ENCODE data around the gene HIVEP3.
A peak's percentile ranks its signal among the peaks of the same experiment; 100 is the strongest.
"Not testable (repeated sequence)": the region's sequence is repeated elsewhere in the genome, so short reads cannot be mapped to it uniquely, and the experiment has no call there.

The HIVEP3 gene

DNA sequence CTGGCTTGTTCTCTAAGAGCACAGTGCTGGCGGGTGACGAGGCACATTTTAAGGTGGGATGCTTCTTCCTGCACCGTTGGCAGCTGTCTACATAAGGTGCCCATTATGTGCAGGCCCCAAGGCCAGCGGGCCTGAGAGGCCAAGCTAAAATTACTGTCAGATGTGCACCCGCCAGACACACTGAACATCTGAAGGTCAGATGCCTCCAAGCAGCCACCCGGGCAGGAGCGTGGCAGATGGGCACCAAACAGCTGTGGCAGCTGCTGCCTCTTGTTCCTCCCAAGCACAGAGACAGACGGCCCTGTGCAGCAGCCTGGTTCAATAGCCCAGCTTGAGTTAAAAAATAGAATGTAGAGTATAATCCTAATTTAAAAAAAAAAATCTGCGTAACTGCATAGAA lies 222.3 kb downstream of the HIVEP3 start:
- 86% methylated on average over 5 of the region's 9 CpGs for WGBS (ENCODE audit: insufficient coverage)
- POLR2A ChIA-PET: interaction anchor here (1.1 kb wide), 1 partner anchor 31 kb away, joined by 3 read pairs; no protein-coding TSS in a partner anchor
- H3K4me1 ChIP-seq (ENCODE audit: control extremely low read depth in 1 of 4, control insufficient read depth in 4 of 4, insufficient read depth in 4 of 4, low read length in 3 of 4): peaks cover 0 to 14% (median 10%) of the 10 kb centered on the region in 4 experiments
- H3K9me3 ChIP-seq (ENCODE audit: control extremely low read depth in 1 of 5, control insufficient read depth in 4 of 5, insufficient read depth in 2 of 5, low read depth in 1 of 5, low read length in 4 of 5): no peaks in the 10 kb centered on the region
- H3K36me3 ChIP-seq (ENCODE audit: control insufficient read depth in 4 of 4, insufficient read depth in 4 of 4, low read length in 3 of 4): no peaks in the 10 kb centered on the region
- no peak for DNase-seq
- H3K27ac ChIP-seq (ENCODE audit: insufficient read depth in 1 of 2, low read depth in 1 of 2, low read length in 2 of 2, poor library complexity in 1 of 2, severe bottlenecking in 2 of 2): no peak overlapping the region
- H3K27me3 ChIP-seq (replicated peaks in 2 of 5; ENCODE audit: control insufficient read depth in 4 of 5, insufficient read depth in 5 of 5, low read length in 4 of 5): no peaks in the 10 kb centered on the region
- CTCF ChIA-PET: interaction anchor here (0.9 to 1.8 kb wide), 3 partner anchors 13 to 31 kb away, joined by 3 read pairs; no protein-coding TSS in a partner anchor
- no peak overlapping the region for H3K4me3 ChIP-seq (ENCODE audit: control insufficient read depth in 1 of 7, extremely low read depth in 1 of 7, insufficient read depth in 4 of 7, low read depth in 2 of 7, low read length in 6 of 7)

DNA sequence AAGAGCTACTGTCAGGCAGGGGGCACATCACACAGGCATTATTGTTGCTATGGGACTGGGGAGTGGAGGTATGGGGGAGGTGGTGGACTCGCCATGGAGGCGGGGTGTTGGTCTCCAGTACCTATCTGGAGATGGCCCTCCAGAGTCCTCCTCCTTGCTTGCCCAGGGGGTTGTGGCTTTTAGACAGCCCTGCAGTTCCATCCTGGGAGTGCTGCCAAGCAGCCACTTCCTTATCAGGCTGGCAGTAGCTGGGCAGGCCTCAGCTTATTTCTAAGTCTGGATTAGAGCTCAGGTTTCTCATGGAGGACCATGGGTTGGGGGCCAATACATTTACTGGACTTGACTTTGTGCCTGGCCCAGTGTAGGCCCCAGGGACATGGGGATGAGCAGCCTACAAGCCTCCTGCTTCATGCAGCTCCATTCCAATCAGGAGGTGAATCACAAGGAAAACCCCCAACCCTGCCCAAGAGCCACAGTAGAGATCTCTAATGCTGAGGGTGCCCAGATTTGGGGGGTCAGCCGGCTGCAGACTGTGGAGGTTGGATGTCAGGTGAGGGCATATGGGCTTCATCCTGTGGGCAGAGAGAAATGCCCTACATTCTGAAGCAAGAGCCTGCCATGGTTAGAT lies 223.5 kb downstream of the HIVEP3 start:
- ChIA-PET CTCF (interaction anchor here (1.2 to 1.8 kb wide), 4 partner anchors 11 to 86 kb away, joined by 3 to 6 read pairs (median 3); no protein-coding TSS in a partner anchor), POLR2A (interaction anchor here (1.0 kb wide), 1 partner anchor 32 kb away, joined by 4 read pairs; no protein-coding TSS in a partner anchor)
- Histone ChIP-seq H3K9me3 (ENCODE audit: control extremely low read depth in 1 of 5, control insufficient read depth in 4 of 5, insufficient read depth in 2 of 5, low read depth in 1 of 5, low read length in 4 of 5) (no peaks in the 10 kb centered on the region), H3K4me1 (ENCODE audit: control extremely low read depth in 1 of 4, control insufficient read depth in 4 of 4, insufficient read depth in 4 of 4, low read length in 3 of 4) (peaks cover 0 to 14% (median 10%) of the 10 kb centered on the region in 4 experiments), H3K27me3 (replicated peaks in 2 of 5; ENCODE audit: control insufficient read depth in 4 of 5, insufficient read depth in 5 of 5, low read length in 4 of 5) (no peaks in the 10 kb centered on the region), H3K27ac (ENCODE audit: insufficient read depth in 1 of 2, low read depth in 1 of 2, low read length in 2 of 2, poor library complexity in 1 of 2, severe bottlenecking in 2 of 2) (no peak overlapping the region), H3K36me3 (ENCODE audit: control insufficient read depth in 4 of 4, insufficient read depth in 4 of 4, low read length in 3 of 4) (no peaks in the 10 kb centered on the region), H3K4me3 (ENCODE audit: control insufficient read depth in 1 of 7, extremely low read depth in 1 of 7, insufficient read depth in 4 of 7, low read depth in 2 of 7, low read length in 6 of 7) (no peak overlapping the region)
- 47% methylated on average over 3 of the region's 3 CpGs for WGBS (ENCODE audit: insufficient coverage)
- peak; percentile 46 to 81 (median 77) for DNase-seq

DNA sequence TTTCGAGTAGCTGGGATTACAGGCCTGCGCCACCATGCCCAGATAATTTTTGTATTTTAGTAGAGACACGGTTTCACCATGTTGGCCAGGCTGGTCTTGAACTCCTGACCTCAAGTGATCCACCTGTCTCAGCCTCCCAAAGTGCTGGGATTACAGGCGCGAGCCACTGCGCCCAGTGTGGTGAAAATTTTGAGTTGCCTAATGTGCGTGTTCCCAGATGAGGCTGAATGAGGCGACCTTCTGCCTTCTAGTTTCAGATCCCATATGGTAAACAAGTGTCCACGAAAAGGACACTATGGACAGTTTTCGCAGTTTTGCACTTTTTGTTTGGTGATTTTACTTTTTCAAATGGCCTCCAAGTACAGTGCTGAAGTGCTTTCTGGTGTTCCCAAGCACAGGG lies 226.8 kb downstream of the HIVEP3 start:
- WGBS (ENCODE audit: insufficient coverage): 95% methylated on average over 10 of the region's 10 CpGs
- H3K36me3 ChIP-seq (ENCODE audit: control insufficient read depth in 4 of 4, insufficient read depth in 4 of 4, low read length in 3 of 4); H3K27ac ChIP-seq (ENCODE audit: insufficient read depth in 1 of 2, low read depth in 1 of 2, low read length in 2 of 2, poor library complexity in 1 of 2, severe bottlenecking in 2 of 2); POLR2A ChIA-PET; CTCF ChIA-PET; H3K4me3 ChIP-seq (ENCODE audit: control insufficient read depth in 1 of 7, extremely low read depth in 1 of 7, insufficient read depth in 4 of 7, low read depth in 2 of 7, low read length in 6 of 7); DNase-seq; H3K9me3 ChIP-seq (ENCODE audit: control extremely low read depth in 1 of 5, control insufficient read depth in 4 of 5, insufficient read depth in 2 of 5, low read depth in 1 of 5, low read length in 4 of 5); H3K27me3 ChIP-seq (replicated peaks in 2 of 5; ENCODE audit: control insufficient read depth in 4 of 5, insufficient read depth in 5 of 5, low read length in 4 of 5): not testable (repeated sequence)
- H3K4me1 ChIP-seq (ENCODE audit: control extremely low read depth in 1 of 4, control insufficient read depth in 4 of 4, insufficient read depth in 4 of 4, low read length in 3 of 4): peaks cover 0 to 19% (median 10%) of the 10 kb centered on the region in 4 experiments

GRCh38 chr1:41691424-41691823 lies 227.3 kb downstream of the HIVEP3 start:
- H3K9me3 ChIP-seq (ENCODE audit: control extremely low read depth in 1 of 5, control insufficient read depth in 4 of 5, insufficient read depth in 2 of 5, low read depth in 1 of 5, low read length in 4 of 5): no peaks in the 10 kb centered on the region
- POLR2A ChIA-PET: no interaction called here
- H3K36me3 ChIP-seq (ENCODE audit: control insufficient read depth in 4 of 4, insufficient read depth in 4 of 4, low read length in 3 of 4): no peaks in the 10 kb centered on the region
- DNase-seq: no peak
- no peaks in the 10 kb centered on the region for H3K27me3 ChIP-seq (replicated peaks in 2 of 5; ENCODE audit: control insufficient read depth in 4 of 5, insufficient read depth in 5 of 5, low read length in 4 of 5)
- H3K27ac ChIP-seq (ENCODE audit: insufficient read depth in 1 of 2, low read depth in 1 of 2, low read length in 2 of 2, poor library complexity in 1 of 2, severe bottlenecking in 2 of 2): no peak overlapping the region
- no peak overlapping the region for H3K4me3 ChIP-seq (ENCODE audit: control insufficient read depth in 1 of 7, extremely low read depth in 1 of 7, insufficient read depth in 4 of 7, low read depth in 2 of 7, low read length in 6 of 7)
- H3K4me1 ChIP-seq (ENCODE audit: control extremely low read depth in 1 of 4, control insufficient read depth in 4 of 4, insufficient read depth in 4 of 4, low read length in 3 of 4): peaks cover 0 to 20% (median 10%) of the 10 kb centered on the region in 4 experiments
- WGBS (ENCODE audit: insufficient coverage): no CpG with 5 or more reads among the region's 2 CpGs
- CTCF ChIA-PET: no interaction called here

DNA sequence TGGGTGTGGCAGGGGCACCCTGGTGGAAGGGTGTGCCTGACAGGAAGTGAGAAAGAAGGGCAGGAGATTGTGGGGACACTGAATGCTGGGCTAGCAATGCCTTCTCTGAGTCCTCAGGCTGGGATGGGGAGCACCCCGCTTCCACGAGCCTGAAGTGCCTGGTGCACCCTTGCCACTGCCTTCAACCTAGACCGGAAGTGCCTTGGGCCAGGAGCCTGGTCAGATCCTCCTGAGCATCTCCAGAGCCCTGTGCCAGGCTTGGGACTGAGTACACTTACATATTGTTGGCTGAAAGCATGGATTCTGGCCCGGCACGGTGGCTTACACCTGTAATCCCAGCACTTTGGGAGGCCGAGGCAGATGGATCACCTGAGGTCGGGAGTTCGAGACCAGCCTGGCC lies 228.4 kb downstream of the HIVEP3 start:
- CTCF ChIA-PET: interaction anchor here (1.1 kb wide), 1 partner anchor 8 kb away, joined by 3 read pairs; no protein-coding TSS in a partner anchor
- WGBS (ENCODE audit: insufficient coverage): 98% methylated on average over 7 of the region's 8 CpGs
- no peak overlapping the region for H3K4me3 ChIP-seq (ENCODE audit: control insufficient read depth in 1 of 7, extremely low read depth in 1 of 7, insufficient read depth in 4 of 7, low read depth in 2 of 7, low read length in 6 of 7)
- H3K27me3 ChIP-seq (replicated peaks in 2 of 5; ENCODE audit: control insufficient read depth in 4 of 5, insufficient read depth in 5 of 5, low read length in 4 of 5): no peaks in the 10 kb centered on the region
- no peaks in the 10 kb centered on the region for H3K9me3 ChIP-seq (ENCODE audit: control extremely low read depth in 1 of 5, control insufficient read depth in 4 of 5, insufficient read depth in 2 of 5, low read depth in 1 of 5, low read length in 4 of 5)
- no peaks in the 10 kb centered on the region for H3K36me3 ChIP-seq (ENCODE audit: control insufficient read depth in 4 of 4, insufficient read depth in 4 of 4, low read length in 3 of 4)
- H3K27ac ChIP-seq (ENCODE audit: insufficient read depth in 1 of 2, low read depth in 1 of 2, low read length in 2 of 2, poor library complexity in 1 of 2, severe bottlenecking in 2 of 2): no peak overlapping the region
- no peak for DNase-seq
- H3K4me1 ChIP-seq (ENCODE audit: control extremely low read depth in 1 of 4, control insufficient read depth in 4 of 4, insufficient read depth in 4 of 4, low read length in 3 of 4): peaks cover 0 to 19% (median 7%) of the 10 kb centered on the region in 4 experiments
- POLR2A ChIA-PET: no interaction called here

- Histone ChIP-seq H3K27me3 (replicated peaks in 2 of 5; ENCODE audit: control insufficient read depth in 4 of 5, insufficient read depth in 5 of 5, low read length in 4 of 5) (no peaks in the 10 kb centered on the region), H3K4me3 (ENCODE audit: control insufficient read depth in 1 of 7, extremely low read depth in 1 of 7, insufficient read depth in 4 of 7, low read depth in 2 of 7, low read length in 6 of 7) (no peak overlapping the region), H3K4me1 (ENCODE audit: control extremely low read depth in 1 of 4, control insufficient read depth in 4 of 4, insufficient read depth in 4 of 4, low read length in 3 of 4) (peaks cover 0 to 19% (median 5%) of the 10 kb centered on the region in 4 experiments), H3K9me3 (ENCODE audit: control extremely low read depth in 1 of 5, control insufficient read depth in 4 of 5, insufficient read depth in 2 of 5, low read depth in 1 of 5, low read length in 4 of 5) (no peaks in the 10 kb centered on the region), H3K27ac (ENCODE audit: insufficient read depth in 1 of 2, low read depth in 1 of 2, low read length in 2 of 2, poor library complexity in 1 of 2, severe bottlenecking in 2 of 2) (no peak overlapping the region), H3K36me3 (ENCODE audit: control insufficient read depth in 4 of 4, insufficient read depth in 4 of 4, low read length in 3 of 4) (no peaks in the 10 kb centered on the region)
- DNase-seq: no peak
- POLR2A ChIA-PET: no interaction called here
- WGBS (ENCODE audit: insufficient coverage): 90% methylated on average over 2 of the region's 7 CpGs
- CTCF ChIA-PET: interaction anchor here (1.1 kb wide), 1 partner anchor 7 kb away, joined by 3 read pairs; no protein-coding TSS in a partner anchor
Observed at GRCh38 chr1:41689558-41689981, 229.2 kb downstream of the HIVEP3 start.

GRCh38 chr1:41689139-41689538 lies 229.6 kb downstream of the HIVEP3 start:
- no peak for DNase-seq
- 96% methylated on average over 9 of the region's 10 CpGs for WGBS (ENCODE audit: insufficient coverage)
- peaks cover 0 to 22% (median 9%) of the 10 kb centered on the region in 4 experiments for H3K4me1 ChIP-seq (ENCODE audit: control extremely low read depth in 1 of 4, control insufficient read depth in 4 of 4, insufficient read depth in 4 of 4, low read length in 3 of 4)
- H3K27me3 ChIP-seq (replicated peaks in 2 of 5; ENCODE audit: control insufficient read depth in 4 of 5, insufficient read depth in 5 of 5, low read length in 4 of 5): no peaks in the 10 kb centered on the region
- CTCF ChIA-PET: no interaction called here
- no peaks in the 10 kb centered on the region for H3K9me3 ChIP-seq (ENCODE audit: control extremely low read depth in 1 of 5, control insufficient read depth in 4 of 5, insufficient read depth in 2 of 5, low read depth in 1 of 5, low read length in 4 of 5)
- POLR2A ChIA-PET: no interaction called here
- no peak overlapping the region for H3K27ac ChIP-seq (ENCODE audit: insufficient read depth in 1 of 2, low read depth in 1 of 2, low read length in 2 of 2, poor library complexity in 1 of 2, severe bottlenecking in 2 of 2)
- no peaks in the 10 kb centered on the region for H3K36me3 ChIP-seq (ENCODE audit: control insufficient read depth in 4 of 4, insufficient read depth in 4 of 4, low read length in 3 of 4)
- H3K4me3 ChIP-seq (ENCODE audit: control insufficient read depth in 1 of 7, extremely low read depth in 1 of 7, insufficient read depth in 4 of 7, low read depth in 2 of 7, low read length in 6 of 7): no peak overlapping the region

Measured in common myeloid progenitor, CD34-positive (primary cell).